Stimulated activated CD4-positive, alpha-beta T cell treated with anti-CD3 and anti-CD28 coated beads, Interleukin-1b, Interleukin-23, amount 100 ng/mL, for 4 hours (primary cell): Measurements from ENCODE around the gene HMOX1.
"Not testable (repeated sequence)": the region's sequence is repeated elsewhere in the genome, so short reads cannot be mapped to it uniquely, and the experiment has no call there.

Experiments used
- DNase-seq, 2 donors: peaks; one replicate each; pipeline ENCODE4 v3.0.0-alpha.2; 2020; ENCODE audit warnings: low read depth in 2 of 2

HMOX1 gene

GRCh38 chr22:35349704-35350538 lies 31.0 kb upstream of the HMOX1 start:
- no peak for DNase-seq

- peak; percentile 71 to 76 for DNase-seq
Measured at GRCh38 chr22:35350539-35351503, 30.1 kb upstream of the HMOX1 start.

- DNase-seq = peak; percentile 21 to 22
Measured at GRCh38 chr22:35352214-35353111, 28.4 kb upstream of the HMOX1 start.

GRCh38 chr22:35353318-35353717 lies 27.6 kb upstream of the HMOX1 start:
- no peak for DNase-seq

- no peak for DNase-seq
Measured at GRCh38 chr22:35354068-35354467, 26.8 kb upstream of the HMOX1 start.

- no peak for DNase-seq
Measured at GRCh38 chr22:35357883-35358621, 22.8 kb upstream of the HMOX1 start.

GRCh38 chr22:35359380-35360065 lies 21.4 kb upstream of the HMOX1 start:
- no peak for DNase-seq

GRCh38 chr22:35361001-35361558 lies 19.8 kb upstream of the HMOX1 start:
- DNase-seq = no peak

- no peak for DNase-seq
Measured at GRCh38 chr22:35363566-35364086, 17.3 kb upstream of the HMOX1 start.

- not testable (repeated sequence) for DNase-seq
Measured at GRCh38 chr22:35364230-35364629, 16.7 kb upstream of the HMOX1 start.

- no peak for DNase-seq
Measured at GRCh38 chr22:35367331-35367886, 13.5 kb upstream of the HMOX1 start.

GRCh38 chr22:35368386-35368785 lies 12.5 kb upstream of the HMOX1 start:
- DNase-seq = no peak

GRCh38 chr22:35369996-35370395 lies 10.9 kb upstream of the HMOX1 start:
- no peak for DNase-seq

GRCh38 chr22:35373781-35374180 lies 7.1 kb upstream of the HMOX1 start:
- DNase-seq = no peak

- DNase-seq = no peak
Measured at GRCh38 chr22:35375031-35375430, 5.9 kb upstream of the HMOX1 start.

- no peak for DNase-seq
Measured at GRCh38 chr22:35375526-35375925, 5.4 kb upstream of the HMOX1 start.

- peak; percentile 15 to 23 for DNase-seq
Measured at GRCh38 chr22:35376728-35377472, 4.0 kb upstream of the HMOX1 start.

- no peak for DNase-seq
Measured at GRCh38 chr22:35377735-35378134, 3.2 kb upstream of the HMOX1 start.

GRCh38 chr22:35378621-35379020 lies 2.3 kb upstream of the HMOX1 start:
- DNase-seq = no peak
